Parathyroid adenoma (tissue), 2 donors: ENCODE measurements around the gene RAB18.

ENCODE experiments used
- H2AFZ ChIP-seq: fragments of 300-600 bp; sonication (generic); one replicate; pipeline ENCODE4 v1.7.0; 2017; ENCODE audit warnings: antibody characterized with exemption, mild to moderate bottlenecking
- H3K27ac ChIP-seq: fragments of 300-600 bp; sonication (generic); one replicate; pipeline ENCODE4 v1.7.0; 2017
- H3K27me3 ChIP-seq: fragments of 300-600 bp; sonication (generic); one replicate; pipeline ENCODE4 v1.7.0; 2017; ENCODE audit warnings: low read length; ENCODE audit not compliant: control insufficient read depth, insufficient read depth
- H3K36me3 ChIP-seq: fragments of 300-600 bp; sonication (generic); one replicate; pipeline ENCODE4 v1.7.0; 2017; ENCODE audit warnings: low read length; ENCODE audit not compliant: control insufficient read depth, insufficient read depth
- H3K4me1 ChIP-seq: fragments of 300-600 bp; sonication (generic); one replicate; pipeline ENCODE4 v1.7.0; 2017; ENCODE audit warnings: control low read depth
- H3K4me2 ChIP-seq: fragments of 300-600 bp; sonication (generic); one replicate; pipeline ENCODE4 v1.7.0; 2017; ENCODE audit warnings: low read length
- H3K4me3 ChIP-seq: fragments of 300-600 bp; sonication (generic); one replicate; pipeline ENCODE4 v1.7.0; 2017; ENCODE audit warnings: low read depth, low read length
- H3K79me2 ChIP-seq: fragments of 300-600 bp; sonication (generic); one replicate; pipeline ENCODE4 v1.7.0; 2017; ENCODE audit warnings: control low read depth
- H3K9ac ChIP-seq: fragments of 300-600 bp; sonication (generic); one replicate; pipeline ENCODE4 v1.7.0; 2017; ENCODE audit warnings: mild to moderate bottlenecking
- H3K9me3 ChIP-seq: fragments of 300-600 bp; sonication (generic); one replicate; pipeline ENCODE4 v1.7.0; 2017; ENCODE audit warnings: low read length; ENCODE audit not compliant: control insufficient read depth
- TF ChIP-seq, protein P1 (sequence below): fragments of 300-600 bp; sonication (generic); IDR thresholded peaks from one replicate; pipeline ENCODE4 v1.7.0; 2017; ENCODE audit warnings: antibody characterized with exemption, mild to moderate bottlenecking
- donor health status: primary hyperparathyroidism.

RAB18 gene

DNA sequence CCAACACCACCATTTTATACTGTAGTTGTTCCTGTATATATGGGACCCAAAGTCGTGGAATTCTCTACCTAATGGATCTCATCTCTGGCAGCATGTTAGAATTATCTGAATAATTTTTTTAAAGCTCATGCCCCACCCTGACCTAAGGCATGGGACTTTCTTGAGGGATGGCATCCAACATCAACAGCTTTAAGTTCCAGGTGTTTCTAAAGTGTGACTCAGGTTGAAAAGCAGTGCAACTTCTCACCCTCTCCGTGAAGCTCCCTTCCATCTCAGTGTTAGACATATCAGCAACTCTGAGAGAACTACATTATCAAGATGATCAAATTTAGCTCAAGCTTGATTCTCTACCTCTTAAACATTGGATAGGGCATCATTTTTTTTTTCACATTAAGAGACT lies 18.1 kb upstream of the RAB18 start:
- Histone ChIP-seq H3K9me3 (no peaks in the 10 kb centered on the region), H3K36me3 (no peaks in the 10 kb centered on the region), H3K9ac (no peak overlapping the region), H3K4me2 (no peak overlapping the region), H3K27me3 (no peaks in the 10 kb centered on the region), H3K4me1 (no peaks in the 10 kb centered on the region), H3K79me2 (no peaks in the 10 kb centered on the region), H2AFZ (no peak overlapping the region), H3K27ac (no peak overlapping the region), H3K4me3 (no peak overlapping the region)
- TF ChIP-seq, protein P1, sequence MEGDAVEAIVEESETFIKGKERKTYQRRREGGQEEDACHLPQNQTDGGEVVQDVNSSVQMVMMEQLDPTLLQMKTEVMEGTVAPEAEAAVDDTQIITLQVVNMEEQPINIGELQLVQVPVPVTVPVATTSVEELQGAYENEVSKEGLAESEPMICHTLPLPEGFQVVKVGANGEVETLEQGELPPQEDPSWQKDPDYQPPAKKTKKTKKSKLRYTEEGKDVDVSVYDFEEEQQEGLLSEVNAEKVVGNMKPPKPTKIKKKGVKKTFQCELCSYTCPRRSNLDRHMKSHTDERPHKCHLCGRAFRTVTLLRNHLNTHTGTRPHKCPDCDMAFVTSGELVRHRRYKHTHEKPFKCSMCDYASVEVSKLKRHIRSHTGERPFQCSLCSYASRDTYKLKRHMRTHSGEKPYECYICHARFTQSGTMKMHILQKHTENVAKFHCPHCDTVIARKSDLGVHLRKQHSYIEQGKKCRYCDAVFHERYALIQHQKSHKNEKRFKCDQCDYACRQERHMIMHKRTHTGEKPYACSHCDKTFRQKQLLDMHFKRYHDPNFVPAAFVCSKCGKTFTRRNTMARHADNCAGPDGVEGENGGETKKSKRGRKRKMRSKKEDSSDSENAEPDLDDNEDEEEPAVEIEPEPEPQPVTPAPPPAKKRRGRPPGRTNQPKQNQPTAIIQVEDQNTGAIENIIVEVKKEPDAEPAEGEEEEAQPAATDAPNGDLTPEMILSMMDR, result no peak

DNA sequence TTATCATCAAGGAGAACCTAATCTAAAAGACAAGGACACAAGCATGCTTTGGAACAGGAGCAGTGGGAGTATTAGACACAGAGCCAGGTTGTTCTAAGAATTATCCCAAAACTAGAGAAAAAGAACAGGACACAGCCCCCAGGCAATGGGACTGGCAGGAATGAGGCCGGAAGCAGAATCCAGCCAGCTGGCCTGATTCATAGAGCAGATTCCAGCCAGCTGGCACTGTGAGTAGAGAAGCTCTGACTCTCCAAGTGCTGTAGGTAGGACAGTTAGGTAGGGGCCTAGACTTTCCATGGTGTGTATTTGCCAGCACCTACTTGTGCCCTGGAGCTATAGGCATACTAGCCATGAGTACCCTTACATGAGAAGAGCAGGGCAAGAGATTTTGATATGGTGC lies 13.3 kb upstream of the RAB18 start:
- Histone ChIP-seq H3K9ac (no peak overlapping the region), H3K4me1 (no peaks in the 10 kb centered on the region), H3K79me2 (no peaks in the 10 kb centered on the region), H3K4me3 (no peak overlapping the region), H3K4me2 (no peak overlapping the region), H2AFZ (no peak overlapping the region), H3K36me3 (no peaks in the 10 kb centered on the region), H3K27ac (no peak overlapping the region), H3K9me3 (no peaks in the 10 kb centered on the region), H3K27me3 (no peaks in the 10 kb centered on the region)
- TF ChIP-seq, protein P1, result no peak

DNA sequence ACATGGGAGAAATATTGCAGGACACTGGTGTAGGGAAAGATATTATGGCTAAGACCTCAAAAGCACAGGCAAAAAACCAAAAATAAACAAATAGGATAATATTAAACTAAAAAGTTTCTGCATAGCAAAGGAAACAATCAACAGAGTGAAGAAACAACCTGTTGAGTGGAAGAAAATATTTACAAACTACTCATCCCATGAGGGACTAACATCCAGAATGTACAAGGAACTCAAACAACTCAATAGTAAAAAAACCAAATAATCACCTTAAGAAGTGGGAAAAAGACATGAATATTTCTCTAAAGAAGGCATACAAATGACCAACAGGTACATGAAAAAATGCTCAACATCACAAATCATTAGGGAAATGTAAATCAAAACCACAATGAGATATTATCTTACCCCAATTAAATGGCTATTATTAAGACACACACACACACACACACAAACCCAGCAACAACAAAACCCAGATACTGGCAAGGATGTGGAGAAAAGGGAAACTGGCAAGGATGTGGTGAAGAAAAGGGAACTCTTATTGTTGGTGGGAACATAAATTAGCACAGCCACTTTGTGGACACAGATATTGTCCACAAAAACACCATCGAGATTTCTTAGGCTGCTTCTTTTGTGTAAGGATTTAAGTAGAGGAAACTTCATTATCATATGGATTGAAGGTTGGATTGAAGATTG lies 9.8 kb upstream of the RAB18 start:
- Histone ChIP-seq H2AFZ (no peak overlapping the region), H3K27me3 (no peaks in the 10 kb centered on the region), H3K9me3 (no peaks in the 10 kb centered on the region), H3K4me2 (no peak overlapping the region), H3K4me1 (no peaks in the 10 kb centered on the region), H3K79me2 (no peaks in the 10 kb centered on the region), H3K36me3 (no peaks in the 10 kb centered on the region), H3K4me3 (no peak overlapping the region), H3K9ac (no peak overlapping the region), H3K27ac (no peak overlapping the region)
- TF ChIP-seq, protein P1, result no peak

DNA sequence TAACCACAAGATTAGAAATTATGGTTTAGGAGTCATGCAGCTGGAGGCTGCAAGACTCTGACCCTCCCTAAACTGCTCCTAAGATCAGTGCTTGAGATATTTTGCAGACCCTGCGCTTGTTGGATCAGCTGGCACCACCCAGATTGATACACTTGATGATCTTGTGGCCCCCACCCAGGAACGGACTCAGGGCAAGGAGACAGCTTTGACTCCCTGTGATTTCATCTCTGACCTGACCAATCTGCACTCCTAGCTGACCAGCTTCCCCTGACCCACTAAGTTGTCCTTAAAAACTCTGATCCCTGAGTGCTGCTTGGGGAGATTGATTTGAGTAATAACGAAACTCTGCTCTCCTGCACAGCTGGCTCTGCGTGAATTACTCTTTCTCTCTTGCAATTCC lies 8.0 kb upstream of the RAB18 start:
- no peaks in the 10 kb centered on the region for H3K36me3 ChIP-seq
- H3K4me1 ChIP-seq, result no peaks in the 10 kb centered on the region
- H3K9ac ChIP-seq, result no peak overlapping the region
- H3K4me3 ChIP-seq, result no peak overlapping the region
- no peaks in the 10 kb centered on the region for H3K27me3 ChIP-seq
- TF ChIP-seq, protein P1, result no peak
- H3K4me2 ChIP-seq, result no peak overlapping the region
- no peak overlapping the region for H2AFZ ChIP-seq
- no peaks in the 10 kb centered on the region for H3K79me2 ChIP-seq
- no peaks in the 10 kb centered on the region for H3K9me3 ChIP-seq
- no peak overlapping the region for H3K27ac ChIP-seq

DNA sequence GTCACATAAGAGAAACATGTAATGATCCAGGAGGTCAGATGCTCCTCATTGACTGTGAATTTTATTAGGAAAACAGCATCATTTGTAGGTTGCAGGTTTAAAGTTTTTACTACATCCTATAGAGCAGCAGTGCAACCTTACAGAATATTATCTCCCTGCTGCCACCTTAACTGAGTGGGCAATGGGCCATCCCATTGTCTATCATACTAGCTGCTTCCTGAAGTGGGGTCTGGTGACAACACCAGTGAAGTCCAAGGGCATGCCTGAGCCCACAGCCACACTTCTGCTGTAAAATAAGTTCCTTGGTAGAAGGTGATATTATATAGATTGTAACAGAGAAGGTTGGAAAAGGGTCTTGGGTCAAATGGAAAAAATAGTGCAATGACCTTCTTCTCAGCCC lies 4.0 kb upstream of the RAB18 start:
- Histone ChIP-seq H3K4me3 (no peak overlapping the region), H3K9me3 (no peaks in the 10 kb centered on the region), H3K27me3 (no peaks in the 10 kb centered on the region), H2AFZ (no peak overlapping the region), H3K4me1 (peaks cover 2% of the 10 kb centered on the region), H3K9ac (no peak overlapping the region), H3K36me3 (no peaks in the 10 kb centered on the region), H3K27ac (no peak overlapping the region), H3K4me2 (no peak overlapping the region), H3K79me2 (peaks cover 6% of the 10 kb centered on the region)
- TF ChIP-seq, protein P1, result no peak
